ENCODE measurements around the gene SPPL3.

DNA sequence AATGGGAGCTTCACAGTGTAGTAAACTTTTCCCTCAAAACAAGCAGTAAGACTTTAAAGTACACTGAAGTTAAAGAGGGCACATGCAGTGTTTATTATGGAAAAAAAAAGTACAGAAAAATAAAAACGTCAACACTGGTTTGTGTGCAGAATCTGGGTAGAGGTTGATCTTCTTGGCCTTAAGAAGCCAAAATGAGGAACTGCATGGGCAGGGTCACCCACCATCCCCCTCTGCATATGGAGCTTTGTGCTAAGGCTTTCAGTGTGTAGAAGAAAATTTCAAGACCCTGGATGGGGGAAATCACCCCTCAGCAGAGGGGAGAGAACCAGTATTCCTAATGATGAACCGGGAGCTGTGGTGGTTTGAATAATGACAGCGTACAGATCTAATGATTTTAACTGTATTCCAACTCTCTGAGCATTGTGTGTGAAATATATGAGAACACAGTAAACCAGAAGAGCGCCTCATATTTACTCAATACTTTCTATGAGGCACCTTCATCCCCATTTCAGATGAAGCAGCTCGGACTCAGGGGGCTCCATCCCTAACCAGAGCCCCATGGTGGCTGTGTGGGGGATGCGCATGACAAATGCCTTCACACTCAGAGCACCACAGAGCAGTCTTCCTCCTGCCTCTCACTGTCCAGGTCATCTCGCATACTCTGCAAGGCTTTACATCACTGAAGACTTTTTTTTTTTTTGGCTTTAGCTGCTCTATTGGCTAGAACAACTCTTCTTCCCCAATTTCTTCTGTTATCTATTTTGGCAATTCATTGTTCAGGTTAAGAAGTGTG, 145.2 kb downstream of the SPPL3 start:
- TF ChIP-seq, protein P1, sequence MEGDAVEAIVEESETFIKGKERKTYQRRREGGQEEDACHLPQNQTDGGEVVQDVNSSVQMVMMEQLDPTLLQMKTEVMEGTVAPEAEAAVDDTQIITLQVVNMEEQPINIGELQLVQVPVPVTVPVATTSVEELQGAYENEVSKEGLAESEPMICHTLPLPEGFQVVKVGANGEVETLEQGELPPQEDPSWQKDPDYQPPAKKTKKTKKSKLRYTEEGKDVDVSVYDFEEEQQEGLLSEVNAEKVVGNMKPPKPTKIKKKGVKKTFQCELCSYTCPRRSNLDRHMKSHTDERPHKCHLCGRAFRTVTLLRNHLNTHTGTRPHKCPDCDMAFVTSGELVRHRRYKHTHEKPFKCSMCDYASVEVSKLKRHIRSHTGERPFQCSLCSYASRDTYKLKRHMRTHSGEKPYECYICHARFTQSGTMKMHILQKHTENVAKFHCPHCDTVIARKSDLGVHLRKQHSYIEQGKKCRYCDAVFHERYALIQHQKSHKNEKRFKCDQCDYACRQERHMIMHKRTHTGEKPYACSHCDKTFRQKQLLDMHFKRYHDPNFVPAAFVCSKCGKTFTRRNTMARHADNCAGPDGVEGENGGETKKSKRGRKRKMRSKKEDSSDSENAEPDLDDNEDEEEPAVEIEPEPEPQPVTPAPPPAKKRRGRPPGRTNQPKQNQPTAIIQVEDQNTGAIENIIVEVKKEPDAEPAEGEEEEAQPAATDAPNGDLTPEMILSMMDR (IDR thresholded peaks at IDR 0.05) = no peak
- no peak for TF ChIP-seq POLR2A (IDR thresholded peaks at IDR 0.05)
